Astrocyte of the cerebellum (primary cell): ENCODE data around the gene PRKCE.

Experiments
- DNase-seq: peaks from one replicate; pipeline ENCODE4 v3.0.0-alpha.2; 2011; ENCODE audit warnings: low read depth
- H3K4me3 ChIP-seq: 2 replicates; pipeline ENCODE4 v1.5.1; 2011; ENCODE audit warnings: mild to moderate bottlenecking, low read depth, low read length, moderate library complexity
- CTCF ChIP-seq: IDR thresholded peaks from 2 replicates; pipeline ENCODE4 v1.5.1; 2012; ENCODE audit warnings: low read length, low read depth, moderate library complexity, mild to moderate bottlenecking; ENCODE audit errors: missing control alignments
- in situ Hi-C: cut with HindIII; loops from 2 replicates; pipeline ENCODE4 v1.10.0; 2017; ENCODE audit warnings: low sequenced_read_pairs

Gene PRKCE

GRCh38 chr2:45611020-45611859 is 40.2 kb upstream of the PRKCE start, which contains the start of gene SRBD1:
Gene SRBD1, minus strand, starts transcription at chr2:45611267. Its CDS starts 5,826 bp downstream, at chr2:45605441.
- no peak for TF ChIP-seq CTCF
- in situ Hi-C loops = no loop called here
- peak; percentile 77 for DNase-seq
- peak within 1 kb of the TSS; percentile 73 for H3K4me3 ChIP-seq

DNA sequence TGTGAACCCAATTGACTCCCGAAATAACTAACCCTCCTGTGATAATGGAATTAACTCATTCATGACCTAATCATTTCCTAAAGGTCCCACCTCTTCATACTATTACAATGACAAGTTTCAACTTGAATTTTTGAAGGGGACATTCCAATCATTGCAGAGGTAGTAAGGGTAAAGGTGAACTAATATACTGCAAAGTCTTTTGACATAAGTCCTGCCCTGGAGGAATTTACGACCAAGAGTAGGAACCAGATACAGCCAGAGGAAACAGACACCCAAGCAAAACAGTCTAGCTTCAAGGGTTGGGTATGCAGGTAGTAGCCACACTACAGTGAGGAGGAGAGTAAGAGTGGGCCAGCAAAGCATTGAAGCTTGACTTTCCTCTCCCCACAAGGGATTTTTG is 39.2 kb upstream of the PRKCE start:
- H3K4me3 ChIP-seq = no peak overlapping the region
- no peak for DNase-seq
- in situ Hi-C loops = no loop called here
- TF ChIP-seq CTCF = no peak

DNA sequence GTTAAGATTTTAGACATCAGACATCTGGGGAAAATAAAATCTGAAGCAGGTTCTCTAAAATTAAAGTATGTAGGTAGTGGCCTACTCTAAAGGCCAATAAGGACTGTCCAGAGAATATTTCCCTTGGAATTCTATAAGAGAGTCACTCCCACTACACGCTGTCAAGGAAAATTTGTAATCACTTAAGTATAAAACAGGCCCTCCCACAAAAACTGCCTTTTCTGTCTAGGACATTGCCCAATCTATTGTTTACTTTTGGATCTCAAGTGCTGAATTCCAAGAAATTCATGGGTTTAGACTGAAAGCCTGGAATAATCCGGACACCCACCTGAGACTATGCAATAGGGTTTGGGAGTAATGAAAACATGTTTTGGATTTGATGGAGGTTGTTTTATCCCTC is 38.7 kb upstream of the PRKCE start:
- no peak overlapping the region for H3K4me3 ChIP-seq
- DNase-seq = no peak
- in situ Hi-C loops = no loop called here
- no peak for TF ChIP-seq CTCF

- no peak overlapping the region for H3K4me3 ChIP-seq
- in situ Hi-C loops = no loop called here
- DNase-seq = no peak
- TF ChIP-seq CTCF = no peak
Observed at GRCh38 chr2:45614330-45614729, 37.1 kb upstream of the PRKCE start.

- DNase-seq = no peak
- no peak overlapping the region for H3K4me3 ChIP-seq
- in situ Hi-C loops = no loop called here
- TF ChIP-seq CTCF = no peak
Observed at GRCh38 chr2:45614871-45615415, 36.5 kb upstream of the PRKCE start.

GRCh38 chr2:45616658-45617411 is 34.6 kb upstream of the PRKCE start:
- no peak overlapping the region for H3K4me3 ChIP-seq
- in situ Hi-C loops = no loop called here
- no peak for TF ChIP-seq CTCF
- peak; percentile 15 for DNase-seq
